Subcutaneous adipose tissue (tissue), 4 donors: Measurements from ENCODE around the gene BCAS4. TPM values are rescaled to one million over a fixed set of nuclear protein-coding genes. Genes with fewer than 3 reads are reported as not detected.

ENCODE experiments used
- small RNA-seq: library from RNA; depleted of rRNA; stranded (forward); fragments of <200 nt; gene quantifications from one replicate; pipeline ENCODE3, GENCODE V24; 2016
- total RNA-seq, 4 donors: library from RNA; depleted of rRNA; stranded (reverse); fragments of >200 nt; gene quantifications; one replicate each; pipeline ENCODE4 v1.1.0, GENCODE V29; 2016
- TF ChIP-seq, protein P1 (sequence below): fragments of 450-650 bp; IDR thresholded peaks from one replicate; pipeline ENCODE4 v1.5.1; 2016; ENCODE audit warnings: low read depth, mild to moderate bottlenecking, control low read depth, antibody characterized with exemption, moderate library complexity

BCAS4 gene
- total RNA-seq, 4 donors from 2014 or later: 0.49 to 14.8 (median 4.3) TPM

GRCh38 chr20:50924261-50924920, 129.5 kb downstream of the BCAS4 start:
- TF ChIP-seq, protein P1, sequence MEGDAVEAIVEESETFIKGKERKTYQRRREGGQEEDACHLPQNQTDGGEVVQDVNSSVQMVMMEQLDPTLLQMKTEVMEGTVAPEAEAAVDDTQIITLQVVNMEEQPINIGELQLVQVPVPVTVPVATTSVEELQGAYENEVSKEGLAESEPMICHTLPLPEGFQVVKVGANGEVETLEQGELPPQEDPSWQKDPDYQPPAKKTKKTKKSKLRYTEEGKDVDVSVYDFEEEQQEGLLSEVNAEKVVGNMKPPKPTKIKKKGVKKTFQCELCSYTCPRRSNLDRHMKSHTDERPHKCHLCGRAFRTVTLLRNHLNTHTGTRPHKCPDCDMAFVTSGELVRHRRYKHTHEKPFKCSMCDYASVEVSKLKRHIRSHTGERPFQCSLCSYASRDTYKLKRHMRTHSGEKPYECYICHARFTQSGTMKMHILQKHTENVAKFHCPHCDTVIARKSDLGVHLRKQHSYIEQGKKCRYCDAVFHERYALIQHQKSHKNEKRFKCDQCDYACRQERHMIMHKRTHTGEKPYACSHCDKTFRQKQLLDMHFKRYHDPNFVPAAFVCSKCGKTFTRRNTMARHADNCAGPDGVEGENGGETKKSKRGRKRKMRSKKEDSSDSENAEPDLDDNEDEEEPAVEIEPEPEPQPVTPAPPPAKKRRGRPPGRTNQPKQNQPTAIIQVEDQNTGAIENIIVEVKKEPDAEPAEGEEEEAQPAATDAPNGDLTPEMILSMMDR: no peak

DNA sequence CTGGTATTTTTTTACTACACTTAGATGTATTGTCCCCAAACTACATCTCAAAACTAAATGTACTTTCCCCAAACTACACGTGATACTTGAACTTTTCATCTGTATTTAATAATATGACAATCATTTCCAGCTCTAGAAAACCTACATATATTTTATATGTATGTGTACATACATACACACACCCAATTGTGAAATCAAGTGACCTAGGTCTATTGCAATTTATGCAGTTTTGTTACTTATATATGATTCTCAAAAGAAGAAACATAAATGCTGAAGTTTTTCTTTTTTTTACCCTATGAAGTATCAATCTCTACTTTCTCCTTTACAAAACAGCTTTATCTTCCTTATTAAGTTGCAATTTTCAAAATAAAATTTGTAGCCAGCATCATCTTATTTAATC, 131.7 kb downstream of the BCAS4 start:
- TF ChIP-seq, protein P1: no peak

Small RNA genes within 50 kb of the gene (small RNA-seq; reads per million reads assigned to genes)
- not detected for gene TMSB4XP6

Other genes starting within 250 kb of the BCAS4 start
- 10 to 100 TPM in 3 of 4 donors, 1 to 10 TPM in 1; 8.8 to 63.0 (median 37.3) TPM for gene RIPOR3, start 103.5 kb upstream of the BCAS4 start, total RNA-seq
- gene PARD6B, start 63.5 kb upstream of the BCAS4 start, total RNA-seq: 1 to 10 TPM; 1.6 to 2.2 (median 1.9) TPM
- 10 to 100 TPM; 48.2 to 54.9 (median 52.7) TPM for gene ADNP, start 136.4 kb downstream of the BCAS4 start, total RNA-seq
- 10 to 100 TPM; 40.6 to 73.7 (median 48.6) TPM for gene DPM1, start 163.5 kb downstream of the BCAS4 start, total RNA-seq
- gene MOCS3, start 163.8 kb downstream of the BCAS4 start, total RNA-seq: 1 to 10 TPM; 2.1 to 4.2 (median 3.4) TPM
- under 1 TPM in 1 of 4 donors, not detected in 3; 0.34 TPM for gene KCNG1, start 228.0 kb downstream of the BCAS4 start, total RNA-seq